Osteocyte (in vitro differentiated cells): Measurements from ENCODE around the gene EXT2. TPM values are rescaled to one million over a fixed set of nuclear protein-coding genes. Genes with fewer than 3 reads are reported as not detected.

Source experiments
- DNase-seq: peaks from one replicate; pipeline ENCODE4 v3.0.0; 2021; ENCODE audit warnings: mixed read lengths; ENCODE audit not compliant: unreplicated experiment; ENCODE audit errors: extremely low spot score
- H3K27ac Mint-ChIP-seq: one replicate; pipeline ENCODE4 v1.8.0; 2021; ENCODE audit warnings: mild to moderate bottlenecking, mixed read lengths; ENCODE audit not compliant: unreplicated experiment
- H3K27me3 Mint-ChIP-seq: one replicate; pipeline ENCODE4 v1.8.0; 2021; ENCODE audit warnings: mixed read lengths; ENCODE audit not compliant: unreplicated experiment
- H3K36me3 Mint-ChIP-seq: one replicate; pipeline ENCODE4 v1.8.0; 2021; ENCODE audit warnings: mixed read lengths; ENCODE audit not compliant: unreplicated experiment
- H3K4me1 Mint-ChIP-seq: one replicate; pipeline ENCODE4 v1.8.0; 2021; ENCODE audit warnings: mixed read lengths; ENCODE audit not compliant: unreplicated experiment
- H3K4me3 Mint-ChIP-seq: one replicate; pipeline ENCODE4 v1.8.0; 2021; ENCODE audit warnings: mild to moderate bottlenecking, moderate library complexity, mixed read lengths; ENCODE audit not compliant: unreplicated experiment
- H3K9me3 Mint-ChIP-seq: one replicate; pipeline ENCODE4 v1.8.0; 2021; ENCODE audit warnings: mixed read lengths; ENCODE audit not compliant: unreplicated experiment
- CTCF ChIP-seq: fragments of 200-600 bp; sonication (generic); IDR thresholded peaks from 2 replicates; pipeline ENCODE4 v1.5.0; 2021; ENCODE audit warnings: antibody characterized with exemption, mild to moderate bottlenecking, moderate library complexity
- total RNA-seq: library from RNA; stranded (reverse); gene quantifications from 2 replicates; pipeline ENCODE4 v1.2.1, GENCODE V29; 2021

The EXT2 gene
- total RNA-seq, 1 donor from 2014 or later: 102 TPM

DNA sequence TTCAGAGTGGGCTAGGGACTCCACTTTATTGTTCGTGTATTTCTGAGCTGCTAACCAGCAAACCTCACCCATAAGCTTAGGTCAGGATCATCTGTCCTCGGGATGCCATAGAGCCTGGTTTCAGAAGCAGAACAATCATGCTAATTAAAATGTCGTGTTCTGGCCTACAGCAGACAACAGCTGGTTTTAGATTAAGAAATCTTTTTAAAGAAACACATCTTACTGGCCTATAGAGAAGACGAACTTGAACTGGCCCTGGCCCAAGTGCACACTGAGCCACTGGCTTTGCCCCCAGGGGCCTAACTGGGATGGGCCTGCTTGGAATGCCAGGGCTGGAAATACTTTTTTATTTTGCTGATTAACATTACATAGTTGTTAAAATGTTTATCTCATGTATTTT is 151.2 kb downstream of the EXT2 start:
- H3K4me3 Mint-ChIP-seq: no peak overlapping the region
- H3K27ac Mint-ChIP-seq: peak overlapping the region; percentile 54
- no peaks in the 10 kb centered on the region for H3K27me3 Mint-ChIP-seq
- TF ChIP-seq CTCF: no peak
- peaks cover 8% of the 10 kb centered on the region for H3K9me3 Mint-ChIP-seq
- H3K36me3 Mint-ChIP-seq: peaks cover 12% of the 10 kb centered on the region
- DNase-seq: no peak
- peaks cover 50% of the 10 kb centered on the region for H3K4me1 Mint-ChIP-seq

GRCh38 chr11:44247508-44247907 is 152.0 kb downstream of the EXT2 start:
- DNase-seq: no peak
- peak overlapping the region; percentile 34 for H3K27ac Mint-ChIP-seq
- peaks cover 18% of the 10 kb centered on the region for H3K36me3 Mint-ChIP-seq
- no peaks in the 10 kb centered on the region for H3K27me3 Mint-ChIP-seq
- H3K4me1 Mint-ChIP-seq: peaks cover 50% of the 10 kb centered on the region
- H3K9me3 Mint-ChIP-seq: peaks cover 16% of the 10 kb centered on the region
- no peak for TF ChIP-seq CTCF
- H3K4me3 Mint-ChIP-seq: no peak overlapping the region

GRCh38 chr11:44248109-44248508 is 152.6 kb downstream of the EXT2 start:
- no peak for TF ChIP-seq CTCF
- DNase-seq: no peak
- Mint-ChIP-seq H3K4me3 (no peak overlapping the region), H3K27me3 (no peaks in the 10 kb centered on the region), H3K27ac (no peak overlapping the region), H3K9me3 (peaks cover 22% of the 10 kb centered on the region), H3K4me1 (peaks cover 44% of the 10 kb centered on the region), H3K36me3 (peaks cover 24% of the 10 kb centered on the region)

DNA sequence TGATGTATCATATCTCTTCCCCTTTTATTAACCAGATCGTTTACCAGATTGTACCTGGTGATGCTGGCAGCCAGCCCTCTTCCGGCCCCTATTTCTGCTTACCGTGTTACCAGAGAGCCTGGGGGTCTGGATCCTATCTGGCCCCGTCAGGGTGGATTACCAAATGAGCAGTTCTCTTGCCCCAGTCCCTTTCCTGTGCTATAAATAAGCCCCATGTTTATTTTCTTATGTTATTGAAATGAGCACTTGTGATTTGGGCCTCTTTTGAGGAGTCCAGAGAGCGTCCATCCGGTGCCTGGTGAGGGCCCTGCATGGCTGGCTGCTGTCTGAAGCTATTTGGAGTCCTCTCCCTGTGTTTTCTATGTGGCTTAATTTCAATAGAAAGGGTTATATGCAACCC is 154.9 kb downstream of the EXT2 start:
- Mint-ChIP-seq H3K4me1 (peaks cover 22% of the 10 kb centered on the region), H3K9me3 (peaks cover 31% of the 10 kb centered on the region), H3K27ac (no peak overlapping the region), H3K36me3 (peaks cover 26% of the 10 kb centered on the region), H3K4me3 (no peak overlapping the region), H3K27me3 (no peaks in the 10 kb centered on the region)
- TF ChIP-seq CTCF: no peak
- no peak for DNase-seq

- H3K4me3 Mint-ChIP-seq: no peak overlapping the region
- no peaks in the 10 kb centered on the region for H3K4me1 Mint-ChIP-seq
These were observed 157.6 kb downstream of the EXT2 start for GRCh38 chr11:44252999-44253602.

More at GRCh38 chr11:44252999-44253602, 157.6 kb downstream of the EXT2 start:
- peaks cover 31% of the 10 kb centered on the region for H3K9me3 Mint-ChIP-seq
- H3K27me3 Mint-ChIP-seq: no peaks in the 10 kb centered on the region
- TF ChIP-seq CTCF: no peak
- DNase-seq: no peak
- peaks cover 26% of the 10 kb centered on the region for H3K36me3 Mint-ChIP-seq
- no peak overlapping the region for H3K27ac Mint-ChIP-seq
